ENCODE measurements around the gene ACAA1. TPM values are rescaled to one million over a fixed set of nuclear protein-coding genes. Genes with fewer than 3 reads are reported as not detected.
"Not testable (repeated sequence)": the region's sequence is repeated elsewhere in the genome, so short reads cannot be mapped to it uniquely, and the experiment has no call there.

The ACAA1 gene
- total RNA-seq, 1 experiment from 2014 or later = 23.4 TPM

GRCh38 chr3:38083871-38084333 is 53.0 kb downstream of the ACAA1 start:
- Histone ChIP-seq H2AFZ (ENCODE audit: low read length) (no peak overlapping the region), H3K27me3 (ENCODE audit: low read length) (no peaks in the 10 kb centered on the region), H3K4me3 (ENCODE audit: low read length) (no peak overlapping the region), H3K36me3 (ENCODE audit: insufficient read depth, low read length) (no peaks in the 10 kb centered on the region), H3K27ac (ENCODE audit: low read length) (no peak overlapping the region), H3K9me3 (ENCODE audit: low read length) (peaks cover 6% of the 10 kb centered on the region), H3K9ac (ENCODE audit: low read length) (no peak overlapping the region), H3K9me2 (replicated peaks; ENCODE audit: insufficient read depth, low read length) (no peaks in the 10 kb centered on the region), H3K4me2 (ENCODE audit: low read depth, low read length, poor library complexity, severe bottlenecking) (no peak overlapping the region), H3K4me1 (ENCODE audit: low read length) (no peaks in the 10 kb centered on the region), H3K79me2 (ENCODE audit: low read length) (no peaks in the 10 kb centered on the region), H4K20me1 (ENCODE audit: insufficient read depth, low read depth, low read length) (no peaks in the 10 kb centered on the region)
- DNase-seq = no peak

- H2AFZ ChIP-seq (ENCODE audit: low read length); H3K27me3 ChIP-seq (ENCODE audit: low read length); H3K4me1 ChIP-seq (ENCODE audit: low read length); H3K9me2 ChIP-seq (replicated peaks; ENCODE audit: insufficient read depth, low read length); H4K20me1 ChIP-seq (ENCODE audit: insufficient read depth, low read depth, low read length); H3K27ac ChIP-seq (ENCODE audit: low read length); DNase-seq; H3K36me3 ChIP-seq (ENCODE audit: insufficient read depth, low read length); H3K9ac ChIP-seq (ENCODE audit: low read length); H3K79me2 ChIP-seq (ENCODE audit: low read length); H3K9me3 ChIP-seq (ENCODE audit: low read length); H3K4me2 ChIP-seq (ENCODE audit: low read depth, low read length, poor library complexity, severe bottlenecking); H3K4me3 ChIP-seq (ENCODE audit: low read length): not testable (repeated sequence)
These were observed 53.7 kb downstream of the ACAA1 start for GRCh38 chr3:38083254-38083653.

- H3K79me2 ChIP-seq (ENCODE audit: low read length); H3K9me3 ChIP-seq (ENCODE audit: low read length); H3K36me3 ChIP-seq (ENCODE audit: insufficient read depth, low read length): not testable (repeated sequence)
These were observed 54.6 kb downstream of the ACAA1 start for GRCh38 chr3:38082296-38082695.

GRCh38 chr3:38077073-38077472 is 59.9 kb downstream of the ACAA1 start:
- not testable (repeated sequence) for H3K9me3 ChIP-seq (ENCODE audit: low read length); H3K27ac ChIP-seq (ENCODE audit: low read length); H3K4me1 ChIP-seq (ENCODE audit: low read length); H3K4me3 ChIP-seq (ENCODE audit: low read length); H3K4me2 ChIP-seq (ENCODE audit: low read depth, low read length, poor library complexity, severe bottlenecking); H4K20me1 ChIP-seq (ENCODE audit: insufficient read depth, low read depth, low read length); H3K27me3 ChIP-seq (ENCODE audit: low read length); H3K79me2 ChIP-seq (ENCODE audit: low read length); H3K36me3 ChIP-seq (ENCODE audit: insufficient read depth, low read length); H3K9me2 ChIP-seq (replicated peaks; ENCODE audit: insufficient read depth, low read length); H2AFZ ChIP-seq (ENCODE audit: low read length); H3K9ac ChIP-seq (ENCODE audit: low read length); DNase-seq

More at GRCh38 chr3:38082296-38082695, 54.6 kb downstream of the ACAA1 start:
- not testable (repeated sequence) for H3K4me1 ChIP-seq (ENCODE audit: low read length); H3K27ac ChIP-seq (ENCODE audit: low read length); DNase-seq; H3K4me3 ChIP-seq (ENCODE audit: low read length); H3K9ac ChIP-seq (ENCODE audit: low read length); H3K9me2 ChIP-seq (replicated peaks; ENCODE audit: insufficient read depth, low read length); H3K27me3 ChIP-seq (ENCODE audit: low read length); H4K20me1 ChIP-seq (ENCODE audit: insufficient read depth, low read depth, low read length); H2AFZ ChIP-seq (ENCODE audit: low read length); H3K4me2 ChIP-seq (ENCODE audit: low read depth, low read length, poor library complexity, severe bottlenecking)

Small RNA genes within 50 kb of the gene (small RNA-seq; reads per million reads assigned to genes)
- gene RF00019 = not detected

Other genes with a start within 250 kb of the ACAA1 start
- 9.7 and 19.9 TPM in 2 replicates for gene VILL, start 146.3 kb downstream of the ACAA1 start, total RNA-seq (2014; rRNA removed; shearing (Covaris generic); ENCODE audit: low replicate concordance)
- gene PLCD1, start 107.5 kb downstream of the ACAA1 start, total RNA-seq (2014; rRNA removed; shearing (Covaris generic); ENCODE audit: low replicate concordance) = 0.89 and 2.2 TPM in 2 replicates
- gene DLEC1, start 97.9 kb downstream of the ACAA1 start, total RNA-seq (2014; rRNA removed; shearing (Covaris generic); ENCODE audit: low replicate concordance) = not detected in 2 replicates
- gene MYD88, start 1.5 kb upstream of the ACAA1 start, total RNA-seq (2014; rRNA removed; shearing (Covaris generic); ENCODE audit: low replicate concordance) = 11.3 and 23.0 TPM in 2 replicates
- 42.7 and 55.3 TPM in 2 replicates for gene OXSR1, start 28.4 kb upstream of the ACAA1 start, total RNA-seq (2014; rRNA removed; shearing (Covaris generic); ENCODE audit: low replicate concordance)
- gene SLC22A13, start 128.7 kb upstream of the ACAA1 start, total RNA-seq (2014; rRNA removed; shearing (Covaris generic); ENCODE audit: low replicate concordance) = 0.90 and 3.3 TPM in 2 replicates
- not detected in 2 replicates for gene SLC22A14, start 145.2 kb upstream of the ACAA1 start, total RNA-seq (2014; rRNA removed; shearing (Covaris generic); ENCODE audit: low replicate concordance)
- not detected in 2 replicates for gene XYLB, start 209.7 kb upstream of the ACAA1 start, total RNA-seq (2014; rRNA removed; shearing (Covaris generic); ENCODE audit: low replicate concordance)